Gastrocnemius medialis (tissue), 4 donors: ENCODE data around the gene CDKN2AIPNL. TPM values are rescaled to one million over a fixed set of nuclear protein-coding genes. Genes with fewer than 3 reads are reported as not detected.

Experiments
- ATAC-seq, 2 donors: fragments of 150-250 bp; one replicate each; pipeline ENCODE4 v1.9.1; 2016
- DNase-seq, 2 donors: peaks; one replicate each; pipeline ENCODE4 v3.0.0-alpha.2; 2019
- H3K27ac ChIP-seq, 4 donors: fragments of 200-600 bp; sonication (generic); 1 replicate in 1 of 4; 2 replicates in 3 of 4; pipeline ENCODE4 v1.5.1; 2016 to 2018; ENCODE audit warnings: mild to moderate bottlenecking in 2 of 4, moderate library complexity in 1 of 4
- H3K27me3 ChIP-seq, 3 donors: fragments of 200-600 bp; sonication (generic) in 2 of 3; 1 replicate in 1 of 3; 2 replicates in 2 of 3; pipeline versions ENCODE4 v1.5.1 to v1.6.0; 2016 to 2019; ENCODE audit warnings: mild to moderate bottlenecking in 1 of 3, moderate library complexity in 1 of 3
- H3K36me3 ChIP-seq, 2 donors: fragments of 200-600 bp; sonication (generic) in 1 of 2; one replicate each; pipeline ENCODE4 v1.5.1; 2017 to 2018
- H3K4me1 ChIP-seq, 2 donors: fragments of 200-600 bp; sonication (generic) in 1 of 2; one replicate each; pipeline ENCODE4 v1.5.1; 2016 to 2017; ENCODE audit warnings: mild to moderate bottlenecking in 2 of 2
- H3K4me3 ChIP-seq, 4 donors: fragments of 200-600 bp; sonication (generic) in 3 of 4; 1 replicate in 1 of 4; 2 replicates in 3 of 4; pipeline ENCODE4 v1.5.1; 2016 to 2019; ENCODE audit warnings: mild to moderate bottlenecking in 2 of 4
- H3K9me3 ChIP-seq, 3 donors: fragments of 200-600 bp; sonication (generic) in 2 of 3; 1 replicate in 1 of 3; 2 replicates in 2 of 3; pipeline ENCODE4 v1.5.1; 2016 to 2019
- CTCF ChIP-seq, 5 experiments: fragments of 450-650 bp in 3 of 5; fragments of 200-600 bp in 2 of 5; sonication (generic) in 2 of 5; IDR thresholded peaks in 4 of 5; conservative IDR thresholded peaks in 1 of 5; 1 replicate in 4 of 5; 2 replicates in 1 of 5; pipeline ENCODE4 v1.5.1; 2016 to 2019; ENCODE audit warnings: antibody characterized with exemption in 5 of 5, mild to moderate bottlenecking in 3 of 5, moderate library complexity in 3 of 5
- POLR2A ChIP-seq, 2 donors: fragments of 450-650 bp; IDR thresholded peaks; one replicate each; pipeline ENCODE4 v1.6.1; 2017; ENCODE audit warnings: antibody characterized with exemption in 2 of 2, mild to moderate bottlenecking in 2 of 2, moderate library complexity in 2 of 2
- in situ Hi-C, 4 donors: fragments of 200-750 bp; cut with MboI; loops; one replicate each; pipeline versions ENCODE4 v1.15.0 to v1.8.0; 2017; ENCODE audit warnings: low sequenced_read_pairs in 4 of 4
- intact Hi-C: fragments of 100-400 bp; cut with DNase I; formaldehyde crosslinking; loops from one replicate; pipeline ENCODE4 v1.15.1; 2023; ENCODE audit warnings: low total_unique reads
- total RNA-seq, 4 donors: library from RNA; depleted of rRNA; stranded (reverse); fragments of >200 nt; gene quantifications; one replicate each; pipeline versions ENCODE4 v1.1.0 to v1.2.3, GENCODE V29; 2016

The CDKN2AIPNL gene
- total RNA-seq, 4 donors from 2014 or later: 23.6 to 58.5 (median 37.4) TPM

GRCh38 chr5:134449167-134449566, 37.5 kb upstream of the CDKN2AIPNL start:
- in situ Hi-C loops: no loop called here
- no peaks in the 10 kb centered on the region for H3K36me3 ChIP-seq
- no peaks in the 10 kb centered on the region for H3K9me3 ChIP-seq
- no peaks in the 10 kb centered on the region for H3K27me3 ChIP-seq
- DNase-seq (peak in 1 of 2 donors; percentile 3), ATAC-seq (no peak)
- no peak overlapping the region for H3K4me3 ChIP-seq
- TF ChIP-seq POLR2A (IDR thresholded peaks at IDR 0.05) (no peak), CTCF (IDR thresholded peaks at IDR 0.05 in 4 of 5, conservative IDR thresholded peaks at IDR 0.05 in 1 of 5) (no peak)
- no peak overlapping the region for H3K27ac ChIP-seq
- intact Hi-C loops: no loop called here
- H3K4me1 ChIP-seq: peaks cover 28 to 39% of the 10 kb centered on the region in 2 donors

GRCh38 chr5:134447815-134448520, 36.3 kb upstream of the CDKN2AIPNL start:
- Histone ChIP-seq H3K4me1 (peaks cover 28 to 48% of the 10 kb centered on the region in 2 donors), H3K4me3 (no peak overlapping the region), H3K36me3 (no peaks in the 10 kb centered on the region), H3K9me3 (no peaks in the 10 kb centered on the region), H3K27me3 (no peaks in the 10 kb centered on the region), H3K27ac (peak overlapping the region in 3 of 4 donors; percentile 5 to 85 (median 77))
- no peak for ATAC-seq
- in situ Hi-C loops: no loop called here
- intact Hi-C loops: no loop called here
- DNase-seq: peak in 1 of 2 donors; percentile 3
- TF ChIP-seq POLR2A (IDR thresholded peaks at IDR 0.05): no peak

GRCh38 chr5:134446938-134447337, 35.3 kb upstream of the CDKN2AIPNL start:
- Histone ChIP-seq H3K27me3 (no peaks in the 10 kb centered on the region), H3K27ac (peak overlapping the region; percentile 77 to 85 (median 83)), H3K36me3 (no peaks in the 10 kb centered on the region), H3K4me1 (peaks cover 29 to 51% of the 10 kb centered on the region in 2 donors), H3K4me3 (no peak overlapping the region), H3K9me3 (no peaks in the 10 kb centered on the region)
- DNase-seq (peak in 1 of 2 donors; percentile 9), ATAC-seq (no peak)
- TF ChIP-seq CTCF (IDR thresholded peaks at IDR 0.05 in 4 of 5, conservative IDR thresholded peaks at IDR 0.05 in 1 of 5): no peak
- no peak for TF ChIP-seq POLR2A (IDR thresholded peaks at IDR 0.05)
- in situ Hi-C loops (no loop called here), intact Hi-C loops (no loop called here)

- peak; percentile 94 for ATAC-seq
- in situ Hi-C loops (no loop called here), intact Hi-C loops (no loop called here)
- Histone ChIP-seq H3K4me1 (peaks cover 27 to 46% of the 10 kb centered on the region in 2 donors), H3K27me3 (no peaks in the 10 kb centered on the region), H3K27ac (peak overlapping the region; percentile 77 to 85 (median 83)), H3K4me3 (no peak overlapping the region), H3K36me3 (no peaks in the 10 kb centered on the region), H3K9me3 (no peaks in the 10 kb centered on the region)
- TF ChIP-seq CTCF (IDR thresholded peaks at IDR 0.05 in 4 of 5, conservative IDR thresholded peaks at IDR 0.05 in 1 of 5) (no peak), POLR2A (IDR thresholded peaks at IDR 0.05) (no peak)
- peak; percentile 79 to 93 for DNase-seq
Observed at GRCh38 chr5:134445856-134446818, 34.5 kb upstream of the CDKN2AIPNL start.
